ENCODE results near the gene KIF6.

- TF ChIP-seq YY1 (IDR thresholded peaks at IDR 0.05; ENCODE audit: low read depth, low read length) (no peak), EZH2 (IDR thresholded peaks at IDR 0.05; ENCODE audit: low read depth, low read length, severe bottlenecking) (no peak), SIN3A (conservative IDR thresholded peaks at IDR 0.05 in 1 of 2, IDR thresholded peaks at IDR 0.05 in 1 of 2; ENCODE audit: low read depth in 1 of 2, low read length in 2 of 2) (no peak), E2F6 (IDR thresholded peaks at IDR 0.05) (no peak), HDAC2 (IDR thresholded peaks at IDR 0.05; ENCODE audit: borderline replicate concordance in 1 of 2, low read depth in 2 of 2, low read length in 2 of 2) (no peak)
- TF ChIP-seq, protein P1, sequence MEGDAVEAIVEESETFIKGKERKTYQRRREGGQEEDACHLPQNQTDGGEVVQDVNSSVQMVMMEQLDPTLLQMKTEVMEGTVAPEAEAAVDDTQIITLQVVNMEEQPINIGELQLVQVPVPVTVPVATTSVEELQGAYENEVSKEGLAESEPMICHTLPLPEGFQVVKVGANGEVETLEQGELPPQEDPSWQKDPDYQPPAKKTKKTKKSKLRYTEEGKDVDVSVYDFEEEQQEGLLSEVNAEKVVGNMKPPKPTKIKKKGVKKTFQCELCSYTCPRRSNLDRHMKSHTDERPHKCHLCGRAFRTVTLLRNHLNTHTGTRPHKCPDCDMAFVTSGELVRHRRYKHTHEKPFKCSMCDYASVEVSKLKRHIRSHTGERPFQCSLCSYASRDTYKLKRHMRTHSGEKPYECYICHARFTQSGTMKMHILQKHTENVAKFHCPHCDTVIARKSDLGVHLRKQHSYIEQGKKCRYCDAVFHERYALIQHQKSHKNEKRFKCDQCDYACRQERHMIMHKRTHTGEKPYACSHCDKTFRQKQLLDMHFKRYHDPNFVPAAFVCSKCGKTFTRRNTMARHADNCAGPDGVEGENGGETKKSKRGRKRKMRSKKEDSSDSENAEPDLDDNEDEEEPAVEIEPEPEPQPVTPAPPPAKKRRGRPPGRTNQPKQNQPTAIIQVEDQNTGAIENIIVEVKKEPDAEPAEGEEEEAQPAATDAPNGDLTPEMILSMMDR (IDR thresholded peaks at IDR 0.05; ENCODE audit: control extremely low read depth in 1 of 3, insufficient read depth in 1 of 3, low read depth in 1 of 3, low read length in 3 of 3): no peak
These were observed 248.5 kb downstream of the KIF6 start for GRCh38 chr6:39476670-39477069.

Measured in H1 (cell line).